Measurements from ENCODE around the gene TPP2.

GRCh38 chr13:102686024-102686423, 89.2 kb downstream of the TPP2 start:
- TF ChIP-seq CTCF (IDR thresholded peaks at IDR 0.05; ENCODE audit: poor library complexity) (no peak), EZH2 (IDR thresholded peaks at IDR 0.05; ENCODE audit: borderline replicate concordance) (no peak)
